ENCODE data around the gene SLC1A1. TPM values are rescaled to one million over a fixed set of nuclear protein-coding genes. Genes with fewer than 3 reads are reported as not detected.

Gene SLC1A1
- total RNA-seq, 1 donor from 2014 or later: 6.8 TPM

DNA sequence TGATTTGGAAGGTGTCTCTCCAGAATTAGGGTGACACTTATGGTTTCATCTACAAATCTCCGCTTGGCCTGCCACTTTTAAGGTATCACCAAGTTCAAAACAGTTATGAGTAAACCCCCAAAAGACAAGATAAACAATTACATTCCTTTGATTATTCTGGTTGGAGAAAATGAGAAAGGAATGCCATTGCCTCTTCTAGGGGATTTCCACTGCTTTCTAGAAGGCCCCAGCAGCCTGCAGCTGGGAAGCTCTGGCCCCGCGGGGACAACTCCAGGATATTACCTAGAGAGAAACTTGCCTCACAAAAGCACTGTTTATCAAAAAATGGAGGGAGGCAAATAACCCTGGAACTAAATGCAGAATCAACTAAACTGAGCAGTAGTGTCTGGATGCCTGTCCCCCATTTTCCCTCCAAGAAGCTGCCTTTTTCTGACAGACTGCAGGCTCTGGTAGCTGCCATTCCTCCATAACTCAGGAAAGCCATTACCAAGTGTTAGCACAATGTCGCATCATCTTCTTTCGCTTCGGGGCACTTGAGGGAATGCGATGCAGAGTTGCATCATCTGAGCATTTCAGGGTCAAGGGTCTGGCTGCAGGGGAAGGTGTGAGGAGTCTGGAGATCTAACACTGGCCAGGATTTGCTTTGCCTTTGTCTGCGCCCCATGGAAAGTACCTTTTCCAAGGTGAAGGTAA is 100.3 kb downstream of the SLC1A1 start:
- TF ChIP-seq, protein P1, sequence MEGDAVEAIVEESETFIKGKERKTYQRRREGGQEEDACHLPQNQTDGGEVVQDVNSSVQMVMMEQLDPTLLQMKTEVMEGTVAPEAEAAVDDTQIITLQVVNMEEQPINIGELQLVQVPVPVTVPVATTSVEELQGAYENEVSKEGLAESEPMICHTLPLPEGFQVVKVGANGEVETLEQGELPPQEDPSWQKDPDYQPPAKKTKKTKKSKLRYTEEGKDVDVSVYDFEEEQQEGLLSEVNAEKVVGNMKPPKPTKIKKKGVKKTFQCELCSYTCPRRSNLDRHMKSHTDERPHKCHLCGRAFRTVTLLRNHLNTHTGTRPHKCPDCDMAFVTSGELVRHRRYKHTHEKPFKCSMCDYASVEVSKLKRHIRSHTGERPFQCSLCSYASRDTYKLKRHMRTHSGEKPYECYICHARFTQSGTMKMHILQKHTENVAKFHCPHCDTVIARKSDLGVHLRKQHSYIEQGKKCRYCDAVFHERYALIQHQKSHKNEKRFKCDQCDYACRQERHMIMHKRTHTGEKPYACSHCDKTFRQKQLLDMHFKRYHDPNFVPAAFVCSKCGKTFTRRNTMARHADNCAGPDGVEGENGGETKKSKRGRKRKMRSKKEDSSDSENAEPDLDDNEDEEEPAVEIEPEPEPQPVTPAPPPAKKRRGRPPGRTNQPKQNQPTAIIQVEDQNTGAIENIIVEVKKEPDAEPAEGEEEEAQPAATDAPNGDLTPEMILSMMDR (IDR thresholded peaks at IDR 0.05): no peak
- H3K27ac Mint-ChIP-seq (ENCODE audit: unreplicated experiment): no peak overlapping the region
- peaks cover 22% of the 10 kb centered on the region for H3K4me1 Mint-ChIP-seq (ENCODE audit: unreplicated experiment)
- H3K27me3 Mint-ChIP-seq (ENCODE audit: unreplicated experiment): no peaks in the 10 kb centered on the region
- H3K4me3 Mint-ChIP-seq (ENCODE audit: unreplicated experiment): no peak overlapping the region
- peaks cover 7% of the 10 kb centered on the region for H3K36me3 Mint-ChIP-seq (ENCODE audit: unreplicated experiment)
- no peaks in the 10 kb centered on the region for H3K9me3 Mint-ChIP-seq (ENCODE audit: unreplicated experiment)
- no peak for DNase-seq (ENCODE audit: extremely low spot score, unreplicated experiment)

DNA sequence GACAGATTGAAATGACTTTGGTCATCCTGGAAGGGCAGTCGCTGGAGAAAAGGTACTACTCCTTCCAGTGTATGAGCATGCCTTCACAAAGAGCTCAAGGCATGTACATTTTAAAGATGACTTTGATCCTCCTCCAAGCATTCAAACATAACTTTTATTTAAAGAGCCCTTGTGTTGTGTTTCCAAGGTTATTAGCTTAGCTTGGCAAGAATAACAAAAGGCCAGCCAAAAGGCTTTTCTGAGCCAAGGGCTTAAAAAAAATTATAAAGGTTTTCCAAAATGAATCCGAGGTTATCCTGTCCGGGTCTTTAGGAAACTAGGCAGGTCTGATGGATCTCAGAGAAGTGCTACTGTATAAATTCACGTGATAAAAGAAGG is 100.8 kb downstream of the SLC1A1 start:
- Mint-ChIP-seq H3K4me1 (ENCODE audit: unreplicated experiment) (peaks cover 24% of the 10 kb centered on the region), H3K36me3 (ENCODE audit: unreplicated experiment) (peaks cover 3% of the 10 kb centered on the region), H3K27ac (ENCODE audit: unreplicated experiment) (no peak overlapping the region), H3K27me3 (ENCODE audit: unreplicated experiment) (no peaks in the 10 kb centered on the region), H3K4me3 (ENCODE audit: unreplicated experiment) (no peak overlapping the region), H3K9me3 (ENCODE audit: unreplicated experiment) (no peaks in the 10 kb centered on the region)
- DNase-seq (ENCODE audit: extremely low spot score, unreplicated experiment): no peak
- TF ChIP-seq, protein P1 (IDR thresholded peaks at IDR 0.05): no peak

DNA sequence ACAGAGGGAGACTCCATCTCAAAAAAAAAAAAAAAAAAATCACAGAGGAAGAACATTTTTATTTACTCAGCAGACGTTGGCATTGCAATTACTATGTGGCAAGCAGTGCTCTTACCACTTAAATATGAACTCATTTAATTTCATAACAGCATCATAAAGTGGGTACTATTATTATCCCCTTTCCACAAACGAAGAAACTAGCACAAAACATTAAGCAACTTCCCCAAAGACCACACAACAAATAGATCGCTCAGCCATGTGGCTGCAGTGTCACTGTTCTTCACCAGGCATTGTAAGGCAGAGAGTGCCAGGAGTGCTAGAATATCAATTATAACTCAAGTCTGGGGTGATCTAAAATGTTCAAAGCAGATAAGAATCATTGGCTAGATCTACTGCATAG is 102.0 kb downstream of the SLC1A1 start:
- TF ChIP-seq, protein P1 (IDR thresholded peaks at IDR 0.05): no peak
- Mint-ChIP-seq H3K4me3 (ENCODE audit: unreplicated experiment) (no peak overlapping the region), H3K27ac (ENCODE audit: unreplicated experiment) (no peak overlapping the region), H3K27me3 (ENCODE audit: unreplicated experiment) (no peaks in the 10 kb centered on the region), H3K36me3 (ENCODE audit: unreplicated experiment) (no peaks in the 10 kb centered on the region), H3K9me3 (ENCODE audit: unreplicated experiment) (no peaks in the 10 kb centered on the region), H3K4me1 (ENCODE audit: unreplicated experiment) (peaks cover 30% of the 10 kb centered on the region)
- DNase-seq (ENCODE audit: extremely low spot score, unreplicated experiment): no peak

DNA sequence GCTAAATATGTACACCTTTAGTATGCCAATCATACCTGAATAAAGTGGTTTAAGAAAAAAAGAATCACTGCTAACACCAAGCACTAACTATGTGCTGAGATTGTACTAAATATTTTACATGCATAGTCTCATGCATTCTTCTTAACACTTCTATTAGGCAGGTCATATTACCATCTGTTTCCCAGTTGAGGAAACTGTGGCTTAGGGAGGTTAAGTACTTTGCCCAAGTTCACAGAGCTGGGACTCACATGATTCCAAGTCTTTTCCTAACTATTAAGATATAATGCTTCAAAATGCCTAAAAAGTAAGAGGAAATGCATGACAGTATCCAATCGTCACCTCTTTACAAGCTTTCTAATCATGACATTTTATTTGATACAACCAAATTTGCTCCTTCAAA is 102.6 kb downstream of the SLC1A1 start:
- Mint-ChIP-seq H3K9me3 (ENCODE audit: unreplicated experiment) (no peaks in the 10 kb centered on the region), H3K27ac (ENCODE audit: unreplicated experiment) (no peak overlapping the region), H3K4me3 (ENCODE audit: unreplicated experiment) (no peak overlapping the region), H3K27me3 (ENCODE audit: unreplicated experiment) (no peaks in the 10 kb centered on the region), H3K4me1 (ENCODE audit: unreplicated experiment) (peaks cover 30% of the 10 kb centered on the region), H3K36me3 (ENCODE audit: unreplicated experiment) (no peaks in the 10 kb centered on the region)
- TF ChIP-seq, protein P1 (IDR thresholded peaks at IDR 0.05): no peak
- no peak for DNase-seq (ENCODE audit: extremely low spot score, unreplicated experiment)

DNA sequence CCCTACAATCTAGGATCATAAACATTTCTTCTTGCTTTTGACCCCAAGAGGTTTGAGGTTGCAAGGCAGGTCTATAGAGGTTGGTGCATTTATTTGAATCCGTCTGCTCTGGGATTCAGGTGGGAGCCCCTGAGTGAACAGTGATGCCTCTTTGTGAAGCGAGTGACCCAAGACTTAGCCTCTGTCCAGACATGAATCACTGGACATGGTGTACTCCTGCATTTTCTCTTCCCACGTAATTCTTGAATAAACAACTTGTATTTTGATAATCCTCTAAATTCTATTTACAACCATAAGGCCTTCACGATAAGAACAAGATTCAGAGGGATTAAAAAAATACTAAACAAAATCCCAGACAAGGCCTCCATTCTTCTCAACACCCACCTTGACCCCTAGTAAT is 104.3 kb downstream of the SLC1A1 start:
- H3K9me3 Mint-ChIP-seq (ENCODE audit: unreplicated experiment): no peaks in the 10 kb centered on the region
- DNase-seq (ENCODE audit: extremely low spot score, unreplicated experiment): no peak

More for the DNA sequence above, 104.3 kb downstream of the SLC1A1 start:
- Mint-ChIP-seq H3K36me3 (ENCODE audit: unreplicated experiment) (no peaks in the 10 kb centered on the region), H3K27me3 (ENCODE audit: unreplicated experiment) (no peaks in the 10 kb centered on the region), H3K27ac (ENCODE audit: unreplicated experiment) (no peak overlapping the region), H3K4me3 (ENCODE audit: unreplicated experiment) (no peak overlapping the region), H3K4me1 (ENCODE audit: unreplicated experiment) (peaks cover 30% of the 10 kb centered on the region)
- TF ChIP-seq, protein P1 (IDR thresholded peaks at IDR 0.05): no peak

Measured in osteocyte (in vitro differentiated cells).